ENCODE results near the gene ASPDH.
"Not testable (repeated sequence)": the region's sequence is repeated elsewhere in the genome, so short reads cannot be mapped to it uniquely, and the experiment has no call there.

The ASPDH gene

DNA sequence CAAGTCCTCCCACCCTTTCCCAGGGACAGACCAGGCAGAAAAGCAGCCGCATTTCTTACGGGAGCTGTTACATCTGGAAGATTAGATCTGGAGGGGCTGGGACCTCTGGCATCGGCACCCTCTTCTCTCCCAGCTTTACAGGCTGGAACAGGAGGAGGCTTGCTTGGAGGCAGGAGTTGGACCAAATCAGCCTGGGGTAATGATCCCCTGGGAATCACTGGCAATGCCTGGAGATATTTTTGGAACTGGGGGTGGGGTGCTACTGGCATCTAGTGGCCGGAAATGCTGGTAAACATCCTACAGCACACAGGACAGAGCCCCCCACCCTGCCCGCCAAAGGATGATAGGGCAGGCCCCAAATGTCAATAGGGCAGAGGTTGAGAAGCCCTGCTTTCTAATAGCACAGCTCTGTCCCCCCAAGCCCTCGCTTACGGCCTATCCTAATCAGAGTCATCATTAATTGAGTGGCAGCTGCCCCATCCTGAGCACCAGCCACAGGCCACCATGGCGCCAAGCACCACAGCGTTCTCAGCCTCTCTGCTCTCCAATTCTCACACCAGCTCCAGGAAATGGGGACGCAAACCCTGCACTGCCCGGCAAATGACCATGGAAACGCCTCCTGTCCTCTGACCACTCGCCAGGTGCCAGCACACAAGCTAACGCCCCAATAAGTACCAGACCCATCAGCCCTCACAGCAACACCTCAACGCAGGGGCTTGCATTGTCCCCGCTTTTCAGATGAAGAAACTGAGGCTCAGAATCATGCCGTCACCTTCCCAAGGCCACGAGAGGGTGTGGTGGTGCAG is 33.9 kb upstream of the ASPDH start:
- no peak for DNase-seq

DNA sequence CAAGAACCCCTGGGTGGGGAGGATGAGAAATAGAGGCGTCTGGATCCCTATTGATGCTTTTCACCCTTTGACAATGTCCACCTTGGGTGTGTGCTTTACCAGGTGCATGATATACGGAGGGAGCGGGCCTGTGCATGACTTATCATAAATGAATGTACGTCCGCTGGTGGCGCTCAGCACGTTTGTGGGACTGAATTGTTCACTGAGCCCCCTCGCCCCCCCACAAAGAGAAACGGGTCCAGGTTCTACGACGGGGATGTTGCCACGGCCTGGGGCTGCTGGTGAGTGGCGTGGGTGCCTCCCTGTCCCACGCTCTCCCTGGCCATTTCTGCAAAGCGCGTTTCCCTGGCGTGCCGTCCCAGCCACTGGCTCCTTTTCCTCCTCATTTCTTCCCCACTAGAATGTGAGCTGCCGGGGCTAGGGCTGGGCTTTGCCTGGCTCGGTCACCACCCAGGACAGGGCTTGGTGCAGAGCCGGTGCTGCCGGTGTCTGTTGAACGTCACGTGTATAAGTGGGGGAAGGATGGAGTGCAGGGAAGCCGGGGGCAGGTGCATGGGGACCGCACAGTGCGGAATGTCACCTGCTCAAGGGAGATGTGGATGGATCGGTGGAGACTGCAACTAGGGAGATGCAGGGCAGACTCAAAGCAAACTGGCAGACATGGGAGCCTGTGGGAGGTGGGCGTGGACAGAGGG is 33.0 kb upstream of the ASPDH start:
- no peak for DNase-seq

GRCh38 chr19:50542943-50543342 is 29.2 kb upstream of the ASPDH start:
- no peak for DNase-seq

- DNase-seq: peak; percentile 67
Measured at GRCh38 chr19:50537769-50538230, 24.1 kb upstream of the ASPDH start.

GRCh38 chr19:50537306-50537685 is 23.6 kb upstream of the ASPDH start:
- no peak for DNase-seq

DNA sequence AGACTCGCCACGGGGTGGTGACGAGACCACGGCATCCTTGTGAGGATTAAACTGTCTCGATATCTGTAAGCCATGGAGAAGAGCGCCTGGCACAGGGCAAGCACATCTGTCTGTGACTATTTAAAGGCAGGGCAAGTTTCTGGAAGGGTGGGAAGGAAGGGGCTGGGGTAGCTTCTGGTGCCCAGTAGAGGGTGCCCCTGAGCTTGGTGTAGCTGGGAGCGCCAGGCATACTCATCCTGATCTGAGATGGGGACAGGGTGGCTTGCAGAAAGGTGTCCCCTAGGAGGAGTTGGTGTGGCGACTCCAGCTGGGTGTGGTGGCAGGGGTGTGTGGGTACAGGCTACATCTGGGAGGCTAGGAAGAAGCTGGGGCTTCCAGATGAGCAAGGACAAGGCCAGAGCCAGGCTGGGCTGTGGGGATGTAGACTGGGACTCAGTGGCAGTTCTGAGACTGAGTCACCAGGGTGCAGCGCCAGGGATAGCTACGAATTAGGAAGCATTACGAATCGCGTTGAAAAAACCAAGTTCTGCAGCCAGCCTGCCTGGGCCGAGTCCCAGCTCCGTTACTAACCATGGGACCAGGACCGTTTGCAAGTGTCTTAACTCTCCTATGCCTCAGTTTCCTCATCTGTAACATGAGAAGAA is 23.1 kb upstream of the ASPDH start:
- DNase-seq: no peak

DNA sequence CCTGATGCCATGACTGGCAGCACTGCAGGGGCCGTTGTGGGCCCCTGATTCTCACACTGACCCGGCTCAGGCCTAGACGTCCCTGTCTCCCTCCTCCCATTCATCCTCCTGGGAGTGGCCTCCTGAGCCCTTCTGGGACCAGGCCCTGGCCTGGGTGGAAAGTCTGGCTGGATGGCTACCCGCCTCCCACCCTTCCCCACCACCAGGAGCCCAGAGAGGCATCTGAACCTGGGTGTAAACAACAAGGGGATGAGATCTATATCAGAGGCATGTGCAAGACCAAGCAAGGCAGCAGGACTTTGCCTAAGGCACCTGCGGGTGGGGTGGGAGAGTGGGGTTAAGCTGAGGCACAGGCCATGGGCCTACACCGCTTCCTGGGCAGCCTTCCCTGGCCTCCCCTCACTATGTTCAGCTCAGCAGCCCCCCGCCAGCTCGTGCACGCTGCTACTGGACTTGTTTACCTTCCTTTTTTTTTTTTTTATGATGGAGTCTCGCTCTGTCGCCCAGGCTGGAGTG is 22.0 kb upstream of the ASPDH start:
- DNase-seq: no peak

GRCh38 chr19:50534478-50534877 is 20.8 kb upstream of the ASPDH start:
- no peak for DNase-seq

DNA sequence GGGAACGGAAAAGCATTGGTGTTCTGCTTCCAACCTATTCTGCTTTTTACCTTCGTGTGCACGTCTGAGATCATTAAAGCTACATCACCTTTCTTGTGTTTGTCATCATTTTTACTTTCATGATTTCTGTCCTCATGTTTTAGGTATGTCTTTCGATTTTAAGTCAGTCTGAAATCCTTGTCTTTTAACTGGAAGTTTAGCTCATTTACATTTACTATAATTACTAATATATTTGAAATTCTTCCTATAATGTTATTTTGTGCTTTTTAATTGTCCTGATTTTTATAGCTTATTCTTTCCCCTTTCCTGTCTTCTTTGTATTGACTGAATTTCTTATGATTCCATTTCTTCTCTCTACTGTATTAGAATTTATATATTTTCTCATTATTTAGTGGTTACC is 19.2 kb upstream of the ASPDH start:
- DNase-seq: no peak

DNA sequence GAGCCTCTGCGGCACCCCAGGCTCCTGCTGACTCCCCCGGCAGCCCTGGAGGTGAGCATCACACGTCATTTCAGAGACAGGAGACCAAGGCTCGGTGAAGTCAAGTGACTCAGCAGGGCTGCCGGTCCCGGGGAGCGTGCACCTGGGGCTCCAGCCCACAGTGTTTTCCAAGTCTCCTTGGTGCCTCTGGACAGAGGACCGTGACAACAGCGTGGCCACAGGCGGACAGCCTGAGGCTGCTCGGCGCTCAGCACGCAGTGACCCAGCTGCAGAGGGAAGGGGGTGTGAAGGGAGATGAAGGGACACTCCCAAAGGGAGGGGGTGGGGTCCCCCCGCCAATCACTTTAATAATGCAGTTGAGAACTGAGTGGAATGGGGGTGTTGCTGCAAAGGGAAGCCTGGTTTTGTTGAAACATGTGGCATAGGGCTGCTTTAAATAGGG is 17.5 kb upstream of the ASPDH start:
- no peak for DNase-seq

DNA sequence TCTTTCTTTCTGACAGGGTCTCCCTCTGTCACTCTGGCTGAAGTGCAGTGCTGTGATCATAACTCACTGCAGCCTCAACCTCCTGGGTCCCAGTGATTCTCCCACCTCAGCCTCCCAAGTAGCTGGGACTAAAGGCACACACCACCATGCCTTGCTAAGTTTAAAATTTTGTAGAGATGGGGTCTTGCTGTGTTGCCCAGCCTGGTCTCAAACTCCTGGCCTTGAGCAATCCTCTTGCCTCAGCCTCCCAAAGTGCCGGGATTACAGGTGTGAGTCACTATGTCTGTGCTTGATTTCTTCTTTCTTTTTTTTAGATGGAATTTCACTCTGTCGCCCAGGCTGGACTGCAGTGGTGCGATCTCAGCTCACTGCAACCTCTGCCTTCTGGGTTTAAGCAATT is 14.3 kb upstream of the ASPDH start:
- not testable (repeated sequence) for DNase-seq

DNA sequence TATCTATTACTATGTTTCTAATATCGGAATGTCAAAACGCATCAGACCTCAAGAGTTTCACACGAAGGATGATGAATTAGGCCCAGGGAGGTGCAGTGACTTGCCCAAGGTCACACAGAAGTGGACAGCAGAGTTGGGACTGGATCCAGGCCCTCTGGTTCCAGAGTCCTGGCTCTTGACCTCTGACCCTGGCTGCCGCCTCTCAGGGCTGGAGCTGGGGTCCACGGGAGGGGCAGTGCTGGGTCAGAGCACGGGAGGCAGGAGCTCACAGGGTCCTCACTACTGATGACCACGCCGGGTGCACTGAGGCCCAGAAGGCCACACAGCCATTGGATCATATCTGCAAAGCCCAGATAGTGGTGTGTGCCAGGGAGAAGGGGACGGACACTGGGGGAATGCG is 9.2 kb upstream of the ASPDH start:
- no peak for DNase-seq

DNA sequence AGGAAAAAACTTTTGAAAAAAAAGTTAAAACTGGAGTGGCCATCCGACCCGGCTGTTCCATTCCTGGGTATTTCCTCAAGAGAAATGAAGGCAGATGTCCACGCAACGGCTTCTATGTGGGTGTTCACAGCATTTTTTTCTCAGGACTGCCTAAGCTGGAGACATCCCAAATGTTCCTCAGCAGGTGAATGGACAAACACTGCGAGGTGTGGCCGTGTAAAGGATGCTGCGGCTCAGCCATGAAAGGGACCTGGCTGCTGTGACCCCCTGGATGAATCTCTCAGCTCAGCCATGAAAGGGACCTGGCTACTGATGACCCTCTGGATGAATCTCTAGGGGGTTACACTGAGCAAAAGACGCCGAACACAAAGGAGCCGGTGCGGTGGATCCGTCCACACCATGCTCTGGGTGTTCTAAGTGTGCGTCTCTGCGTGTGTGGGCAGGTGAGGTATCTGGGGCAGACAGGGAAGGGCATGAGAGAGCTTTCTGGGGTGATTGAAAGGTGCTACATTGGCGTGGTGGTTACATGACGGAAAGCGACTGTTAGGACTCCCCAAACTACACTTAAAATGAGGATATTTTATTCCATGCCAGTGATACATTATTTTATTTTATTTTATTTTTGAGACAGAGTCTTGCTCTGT is 7.2 kb upstream of the ASPDH start:
- DNase-seq: no peak

- no peak for DNase-seq
Measured at GRCh38 chr19:50519006-50519575, 5.4 kb upstream of the ASPDH start.

GRCh38 chr19:50518091-50519005 is 4.6 kb upstream of the ASPDH start:
- DNase-seq: no peak

GRCh38 chr19:50517704-50518075 is 4.0 kb upstream of the ASPDH start:
- DNase-seq: no peak

DNA sequence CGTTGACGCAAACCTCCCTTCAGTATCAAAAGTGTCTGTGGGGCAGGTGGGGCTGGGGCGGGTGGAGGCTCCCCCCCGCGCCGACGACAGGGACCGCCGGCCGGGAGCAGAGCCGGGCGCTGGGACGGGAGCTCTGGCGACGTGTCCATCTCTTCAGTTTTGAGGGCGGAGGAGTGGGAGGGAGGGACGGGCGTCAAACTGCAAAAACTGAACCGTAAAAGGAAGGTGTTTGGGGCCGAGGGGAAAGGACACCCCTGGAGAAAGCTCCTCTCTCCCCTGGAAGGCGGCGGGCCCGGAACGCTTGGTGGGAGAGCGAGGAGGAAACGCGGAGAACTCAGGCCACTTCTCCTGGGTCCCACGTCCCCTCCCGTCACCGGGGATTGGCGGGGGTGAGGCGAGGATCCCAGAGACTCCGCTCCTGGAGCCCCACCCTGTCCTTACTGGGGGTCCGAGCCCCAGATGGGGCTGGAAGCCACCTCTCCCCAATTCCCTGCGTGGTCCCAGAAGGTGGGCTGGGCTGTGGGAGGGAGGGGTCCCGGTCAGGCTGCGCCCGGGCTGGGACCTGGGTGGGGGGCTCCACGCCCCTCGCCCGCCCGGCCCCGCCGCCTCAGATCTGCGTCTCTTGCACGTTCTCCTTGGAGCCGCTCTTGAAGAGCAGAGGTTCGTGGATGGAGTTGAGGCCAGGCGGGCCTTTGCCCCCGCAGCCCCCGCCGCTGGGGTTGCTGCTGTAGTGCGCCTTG is 3.4 kb upstream of the ASPDH start:
- DNase-seq: no peak

DNA sequence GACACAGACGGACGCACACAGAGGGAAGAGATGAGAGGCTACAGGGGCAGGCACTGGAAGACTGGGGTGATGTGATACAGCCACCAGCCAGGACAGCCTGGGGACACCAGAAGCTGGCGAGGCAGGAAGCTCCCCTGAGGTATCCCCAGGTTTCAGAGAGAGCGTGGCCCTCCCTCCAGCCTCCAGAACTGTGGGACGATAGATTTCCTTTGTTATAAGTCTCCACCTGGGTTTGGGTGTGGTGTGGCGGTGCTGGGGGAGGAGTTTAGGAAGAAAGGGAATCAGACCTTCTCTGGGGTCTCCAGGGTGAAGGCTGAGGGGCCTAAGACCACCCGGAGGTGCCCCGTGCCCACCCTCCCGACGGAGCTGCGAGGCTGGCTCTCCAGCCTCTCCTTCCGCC is 2.7 kb upstream of the ASPDH start:
- no peak for DNase-seq

- DNase-seq: no peak
Measured at GRCh38 chr19:50515168-50515561, 1.5 kb upstream of the ASPDH start.

- DNase-seq: no peak
Measured at GRCh38 chr19:50514346-50515167, 844 bp upstream of the ASPDH start.
